Measurements from ENCODE around the gene IRF2BP1. TPM values are rescaled to one million over a fixed set of nuclear protein-coding genes. Genes with fewer than 3 reads are reported as not detected.

Gene IRF2BP1
- total RNA-seq, 1 donor from 2014 or later = 9.8 TPM

DNA sequence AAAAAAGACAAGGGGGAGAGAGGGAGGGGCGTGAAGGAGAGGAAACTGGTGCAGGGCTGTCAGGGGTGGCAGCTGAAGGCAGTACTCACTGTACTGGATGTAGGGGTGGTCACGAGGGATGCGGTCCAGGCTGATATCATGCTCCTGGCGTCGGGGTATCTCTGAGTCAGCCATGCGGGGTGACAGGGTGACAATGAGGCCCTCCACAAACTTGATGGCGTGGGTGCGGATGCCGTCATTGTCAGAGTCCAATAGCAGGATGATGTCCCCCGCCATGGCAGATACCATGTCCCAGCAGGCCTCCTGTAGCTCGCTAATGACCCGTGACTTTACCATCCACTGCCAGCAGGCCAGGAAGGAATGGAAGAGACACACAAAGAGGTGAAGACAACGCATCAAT, 38.3 kb downstream of the IRF2BP1 start:
- no peak overlapping the region for H3K27ac ChIP-seq
- H3K36me3 Mint-ChIP-seq = peaks cover 45% of the 10 kb centered on the region
- H3K79me2 ChIP-seq (ENCODE audit: low read depth) = no peaks in the 10 kb centered on the region
- H3K4me1 Mint-ChIP-seq = peaks cover 7% of the 10 kb centered on the region
- no peaks in the 10 kb centered on the region for H3K4me1 ChIP-seq
- no peaks in the 10 kb centered on the region for H4K20me1 ChIP-seq (ENCODE audit: low read depth)
- H3K4me3 Mint-ChIP-seq = no peak overlapping the region
- H3K9ac ChIP-seq = no peak overlapping the region
- peaks cover 5% of the 10 kb centered on the region for H3K27me3 Mint-ChIP-seq (ENCODE audit: insufficient read depth, low read depth)
- H3F3A ChIP-seq (ENCODE audit: low read depth) = peaks cover 5% of the 10 kb centered on the region
- H3K4me3 ChIP-seq = no peak overlapping the region
- TF ChIP-seq EZH2 (IDR thresholded peaks at IDR 0.05) (no peak), EZH2phosphoT487 (IDR thresholded peaks at IDR 0.05) (no peak)
- TF ChIP-seq, protein P1, sequence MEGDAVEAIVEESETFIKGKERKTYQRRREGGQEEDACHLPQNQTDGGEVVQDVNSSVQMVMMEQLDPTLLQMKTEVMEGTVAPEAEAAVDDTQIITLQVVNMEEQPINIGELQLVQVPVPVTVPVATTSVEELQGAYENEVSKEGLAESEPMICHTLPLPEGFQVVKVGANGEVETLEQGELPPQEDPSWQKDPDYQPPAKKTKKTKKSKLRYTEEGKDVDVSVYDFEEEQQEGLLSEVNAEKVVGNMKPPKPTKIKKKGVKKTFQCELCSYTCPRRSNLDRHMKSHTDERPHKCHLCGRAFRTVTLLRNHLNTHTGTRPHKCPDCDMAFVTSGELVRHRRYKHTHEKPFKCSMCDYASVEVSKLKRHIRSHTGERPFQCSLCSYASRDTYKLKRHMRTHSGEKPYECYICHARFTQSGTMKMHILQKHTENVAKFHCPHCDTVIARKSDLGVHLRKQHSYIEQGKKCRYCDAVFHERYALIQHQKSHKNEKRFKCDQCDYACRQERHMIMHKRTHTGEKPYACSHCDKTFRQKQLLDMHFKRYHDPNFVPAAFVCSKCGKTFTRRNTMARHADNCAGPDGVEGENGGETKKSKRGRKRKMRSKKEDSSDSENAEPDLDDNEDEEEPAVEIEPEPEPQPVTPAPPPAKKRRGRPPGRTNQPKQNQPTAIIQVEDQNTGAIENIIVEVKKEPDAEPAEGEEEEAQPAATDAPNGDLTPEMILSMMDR (IDR thresholded peaks at IDR 0.05) = no peak
- no peaks in the 10 kb centered on the region for H3K9me3 ChIP-seq (ENCODE audit: low read depth)
- H3K27ac Mint-ChIP-seq = no peak overlapping the region
- DNase-seq (ENCODE audit: low spot score) = no peak
- H3K27me3 ChIP-seq = no peaks in the 10 kb centered on the region
- no peak overlapping the region for H3K4me2 ChIP-seq
- H2AFZ ChIP-seq (replicated peaks) = no peak overlapping the region
- H3K9me3 Mint-ChIP-seq = no peaks in the 10 kb centered on the region
- H3K36me3 ChIP-seq = peaks cover 10% of the 10 kb centered on the region

DNA sequence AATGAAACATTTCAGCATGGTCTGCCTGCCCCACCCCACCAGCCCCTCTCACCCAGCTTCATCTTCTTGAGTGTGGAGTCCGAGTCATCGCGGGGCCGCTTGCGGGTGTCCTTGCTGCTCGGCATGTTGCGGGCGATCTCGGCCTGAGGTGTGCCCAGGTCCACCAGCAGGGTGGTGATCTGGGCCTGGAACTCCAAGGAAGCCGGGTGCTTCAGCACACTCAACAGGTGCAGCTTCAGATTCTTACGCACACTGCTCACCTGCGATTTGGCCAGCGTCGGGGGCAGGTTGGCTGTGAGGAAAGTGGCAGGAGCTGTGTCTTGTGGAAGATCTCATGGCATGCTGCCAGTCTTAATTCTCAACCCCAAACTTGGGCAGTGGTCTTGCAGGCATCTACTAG, 43.7 kb downstream of the IRF2BP1 start:
- H3K27ac Mint-ChIP-seq = no peak overlapping the region
- peaks cover 59% of the 10 kb centered on the region for H3K36me3 Mint-ChIP-seq
- Histone ChIP-seq H2AFZ (replicated peaks) (no peak overlapping the region), H3K9ac (no peak overlapping the region), H3K9me3 (ENCODE audit: low read depth) (no peaks in the 10 kb centered on the region), H3K36me3 (peaks cover 28% of the 10 kb centered on the region), H3K4me3 (no peak overlapping the region), H3K27me3 (no peaks in the 10 kb centered on the region), H3K79me2 (ENCODE audit: low read depth) (no peaks in the 10 kb centered on the region), H4K20me1 (ENCODE audit: low read depth) (no peaks in the 10 kb centered on the region), H3K27ac (no peak overlapping the region), H3K4me1 (no peaks in the 10 kb centered on the region), H3K4me2 (no peak overlapping the region), H3F3A (ENCODE audit: low read depth) (peaks cover 3% of the 10 kb centered on the region)
- H3K27me3 Mint-ChIP-seq (ENCODE audit: insufficient read depth, low read depth) = peaks cover 6% of the 10 kb centered on the region
- no peak for DNase-seq (ENCODE audit: low spot score)
- peaks cover 8% of the 10 kb centered on the region for H3K4me1 Mint-ChIP-seq
- H3K4me3 Mint-ChIP-seq = no peak overlapping the region
- H3K9me3 Mint-ChIP-seq = no peaks in the 10 kb centered on the region
- TF ChIP-seq EZH2phosphoT487 (IDR thresholded peaks at IDR 0.05) = no peak
- TF ChIP-seq, protein P1 (IDR thresholded peaks at IDR 0.05) = no peak
- no peak for TF ChIP-seq EZH2 (IDR thresholded peaks at IDR 0.05)

DNA sequence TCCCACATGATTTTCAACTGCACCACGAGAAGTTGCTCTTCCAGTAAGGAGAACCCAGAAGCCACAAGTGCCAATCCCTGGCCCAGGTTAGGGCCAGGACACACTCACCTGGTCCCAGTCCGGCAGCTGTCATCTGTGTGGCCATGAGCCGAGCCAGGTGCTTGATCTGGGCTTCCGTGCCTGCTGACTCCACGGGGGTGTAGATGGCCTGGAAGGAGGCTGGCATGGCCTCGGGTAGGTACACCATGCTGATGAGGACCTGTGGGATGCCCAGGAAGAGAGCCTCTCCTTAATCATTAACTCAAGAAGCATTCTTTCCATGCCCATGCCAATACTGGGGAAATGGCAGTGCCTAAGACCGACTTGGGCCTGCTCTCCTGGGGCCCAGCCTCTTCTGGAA, 51.0 kb downstream of the IRF2BP1 start:
- no peak overlapping the region for H3K27ac ChIP-seq

More for the DNA sequence above, 51.0 kb downstream of the IRF2BP1 start:
- Histone ChIP-seq H3K4me1 (no peaks in the 10 kb centered on the region), H3K4me3 (no peak overlapping the region), H3K9ac (no peak overlapping the region), H3F3A (ENCODE audit: low read depth) (peaks cover 3% of the 10 kb centered on the region), H3K4me2 (no peak overlapping the region), H3K36me3 (peaks cover 22% of the 10 kb centered on the region), H3K27me3 (no peaks in the 10 kb centered on the region), H3K79me2 (ENCODE audit: low read depth) (no peaks in the 10 kb centered on the region), H4K20me1 (ENCODE audit: low read depth) (no peaks in the 10 kb centered on the region), H2AFZ (replicated peaks) (no peak overlapping the region), H3K9me3 (ENCODE audit: low read depth) (no peaks in the 10 kb centered on the region)
- no peak overlapping the region for H3K27ac Mint-ChIP-seq
- peaks cover 4% of the 10 kb centered on the region for H3K27me3 Mint-ChIP-seq (ENCODE audit: insufficient read depth, low read depth)
- no peaks in the 10 kb centered on the region for H3K9me3 Mint-ChIP-seq
- H3K36me3 Mint-ChIP-seq = peaks cover 52% of the 10 kb centered on the region
- no peak overlapping the region for H3K4me3 Mint-ChIP-seq
- DNase-seq (ENCODE audit: low spot score) = no peak
- H3K4me1 Mint-ChIP-seq = no peaks in the 10 kb centered on the region
- TF ChIP-seq EZH2phosphoT487 (IDR thresholded peaks at IDR 0.05) = no peak
- TF ChIP-seq, protein P1 (IDR thresholded peaks at IDR 0.05) = no peak
- no peak for TF ChIP-seq EZH2 (IDR thresholded peaks at IDR 0.05)

Other genes starting within 250 kb of the IRF2BP1 start
- 15.9 and 20.3 TPM in 2 replicates for gene EML2, start 246.7 kb downstream of the IRF2BP1 start, total RNA-seq (ENCODE audit: low replicate concordance)
- not detected in 2 replicates for gene GIPR, start 217.9 kb downstream of the IRF2BP1 start, total RNA-seq (ENCODE audit: low replicate concordance)
- gene SNRPD2, start 194.2 kb downstream of the IRF2BP1 start, total RNA-seq (ENCODE audit: low replicate concordance) = 330 and 405 TPM in 2 replicates
- 4.5 and 15.7 TPM in 2 replicates for gene QPCTL, start 193.5 kb downstream of the IRF2BP1 start, total RNA-seq (ENCODE audit: low replicate concordance)
- 7.5 and 21.3 TPM in 2 replicates for gene FBXO46, start 155.2 kb downstream of the IRF2BP1 start, total RNA-seq (ENCODE audit: low replicate concordance)
- gene MEIOSIN, start 152.7 kb downstream of the IRF2BP1 start, total RNA-seq (ENCODE audit: low replicate concordance) = 0.06 TPM in 1 of 2 replicates, not detected in the other
- gene SIX5, start 116.9 kb downstream of the IRF2BP1 start, total RNA-seq (ENCODE audit: low replicate concordance) = 8.1 and 50.8 TPM in 2 replicates
- gene DMPK, start 103.7 kb downstream of the IRF2BP1 start, total RNA-seq (ENCODE audit: low replicate concordance) = 5.5 and 33.2 TPM in 2 replicates
- 22.8 and 50.3 TPM in 2 replicates for gene DMWD, start 93.3 kb downstream of the IRF2BP1 start, total RNA-seq (ENCODE audit: low replicate concordance)
- gene RSPH6A, start 70.8 kb downstream of the IRF2BP1 start, total RNA-seq (ENCODE audit: low replicate concordance) = 0.22 TPM in 1 of 2 replicates, not detected in the other
- 38.3 and 65.7 TPM in 2 replicates for gene SYMPK, start 23.0 kb downstream of the IRF2BP1 start, total RNA-seq (ENCODE audit: low replicate concordance)
- 7.3 and 8.4 TPM in 2 replicates for gene FOXA3, start 21.8 kb downstream of the IRF2BP1 start, total RNA-seq (ENCODE audit: low replicate concordance)
- 0.07 and 1.9 TPM in 2 replicates for gene MYPOP, start 16.5 kb upstream of the IRF2BP1 start, total RNA-seq (ENCODE audit: low replicate concordance)
- not detected in 2 replicates for gene NANOS2, start 28.6 kb upstream of the IRF2BP1 start, total RNA-seq (ENCODE audit: low replicate concordance)
- gene NOVA2, start 87.7 kb upstream of the IRF2BP1 start, total RNA-seq (ENCODE audit: low replicate concordance) = 3.9 and 6.7 TPM in 2 replicates
- 5.7 and 11.6 TPM in 2 replicates for gene CCDC61, start 109.3 kb upstream of the IRF2BP1 start, total RNA-seq (ENCODE audit: low replicate concordance)
- gene PGLYRP1, start 136.9 kb upstream of the IRF2BP1 start, total RNA-seq (ENCODE audit: low replicate concordance) = not detected in 2 replicates
- 0.15 and 0.21 TPM in 2 replicates for gene IGFL4, start 154.9 kb upstream of the IRF2BP1 start, total RNA-seq (ENCODE audit: low replicate concordance)
- gene IGFL3, start 238.5 kb upstream of the IRF2BP1 start, total RNA-seq (ENCODE audit: low replicate concordance) = not detected in 2 replicates